ENCODE data around the gene DLG2. TPM values are rescaled to one million over a fixed set of nuclear protein-coding genes. Genes with fewer than 3 reads are reported as not detected.

The DLG2 gene
- total RNA-seq, 1 experiment from 2014 or later = 17.5 TPM

DNA sequence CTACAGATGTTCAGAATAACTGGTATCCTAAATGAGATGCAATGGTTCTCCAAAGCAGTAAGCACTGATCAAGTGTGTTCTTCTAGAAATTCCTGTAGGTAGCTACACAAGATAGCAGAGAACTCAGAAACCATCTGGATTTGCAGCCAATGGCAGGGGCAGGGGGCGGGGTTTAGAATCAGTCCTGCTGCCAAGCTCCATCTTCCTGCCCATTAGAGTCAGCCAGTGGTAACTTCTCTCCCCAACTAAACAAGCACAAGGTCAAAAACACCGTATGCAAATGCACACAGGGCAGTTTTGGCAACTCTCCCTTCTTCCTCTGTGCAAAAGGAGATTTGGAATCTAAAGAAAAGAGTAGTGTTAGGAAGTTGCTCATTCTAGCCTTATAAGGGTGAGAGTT is 2103.5 kb downstream of the DLG2 start (continued):
- TF ChIP-seq SP1 (CRISPR knock-in tag; conservative IDR thresholded peaks at IDR 0.05) (no peak), ZNF396 (CRISPR knock-in tag; IDR thresholded peaks at IDR 0.05; ENCODE audit: borderline replicate concordance) (no peak), FOXK1 (CRISPR knock-in tag; IDR thresholded peaks at IDR 0.05) (no peak), MYBL2 (CRISPR knock-in tag; IDR thresholded peaks at IDR 0.05) (no peak), CREM (CRISPR knock-in tag; IDR thresholded peaks at IDR 0.05) (no peak)

GRCh38 chr11:83522911-83523310 is 2104.2 kb downstream of the DLG2 start:
- no peak for ATAC-seq
- no peak for DNase-seq (ENCODE audit: low spot score)
- H3K4me3 Mint-ChIP-seq = no peak overlapping the region
- H3K9me3 Mint-ChIP-seq = peaks cover 11% of the 10 kb centered on the region
- ChIA-PET CTCF (interaction anchor here (0.7 to 2.2 kb wide), 6 partner anchors 11 to 295 kb away, joined by 3 to 14 read pairs (median 4); no protein-coding TSS in a partner anchor), POLR2A (no interaction called here)
- no peak overlapping the region for H3K27ac Mint-ChIP-seq
- H3K4me1 Mint-ChIP-seq = peaks cover 28% of the 10 kb centered on the region
- H3K27me3 Mint-ChIP-seq (ENCODE audit: low read depth) = no peaks in the 10 kb centered on the region
- TF ChIP-seq ZBTB21 (CRISPR knock-in tag; IDR thresholded peaks at IDR 0.05; ENCODE audit: borderline replicate concordance) (no peak), TEAD1 (CRISPR knock-in tag; IDR thresholded peaks at IDR 0.05) (no peak), ZNF671 (CRISPR knock-in tag; IDR thresholded peaks at IDR 0.05) (no peak), FOXP1 (CRISPR knock-in tag; IDR thresholded peaks at IDR 0.05; ENCODE audit: borderline replicate concordance) (no peak), ZNF121 (CRISPR knock-in tag; IDR thresholded peaks at IDR 0.05) (no peak), RELA (CRISPR knock-in tag; IDR thresholded peaks at IDR 0.05; ENCODE audit: borderline replicate concordance) (no peak), GTF2I (CRISPR knock-in tag; conservative IDR thresholded peaks at IDR 0.05) (no peak), NFYB (CRISPR knock-in tag; conservative IDR thresholded peaks at IDR 0.05; ENCODE audit: low read depth) (no peak), MYBL2 (CRISPR knock-in tag; IDR thresholded peaks at IDR 0.05) (no peak), CDX4 (CRISPR knock-in tag; IDR thresholded peaks at IDR 0.05; ENCODE audit: borderline replicate concordance) (no peak), HMGXB4 (CRISPR knock-in tag; IDR thresholded peaks at IDR 0.05) (no peak), ZNF138 (CRISPR knock-in tag; conservative IDR thresholded peaks at IDR 0.05) (no peak), MXD4 (CRISPR knock-in tag; IDR thresholded peaks at IDR 0.05; ENCODE audit: borderline replicate concordance) (no peak)
- TF ChIP-seq, protein P1, sequence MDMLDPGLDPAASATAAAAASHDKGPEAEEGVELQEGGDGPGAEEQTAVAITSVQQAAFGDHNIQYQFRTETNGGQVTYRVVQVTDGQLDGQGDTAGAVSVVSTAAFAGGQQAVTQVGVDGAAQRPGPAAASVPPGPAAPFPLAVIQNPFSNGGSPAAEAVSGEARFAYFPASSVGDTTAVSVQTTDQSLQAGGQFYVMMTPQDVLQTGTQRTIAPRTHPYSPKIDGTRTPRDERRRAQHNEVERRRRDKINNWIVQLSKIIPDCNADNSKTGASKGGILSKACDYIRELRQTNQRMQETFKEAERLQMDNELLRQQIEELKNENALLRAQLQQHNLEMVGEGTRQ (CRISPR knock-in tag; IDR thresholded peaks at IDR 0.05) = no peak
- TF ChIP-seq, protein P2, sequence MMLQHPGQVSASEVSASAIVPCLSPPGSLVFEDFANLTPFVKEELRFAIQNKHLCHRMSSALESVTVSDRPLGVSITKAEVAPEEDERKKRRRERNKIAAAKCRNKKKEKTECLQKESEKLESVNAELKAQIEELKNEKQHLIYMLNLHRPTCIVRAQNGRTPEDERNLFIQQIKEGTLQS (CRISPR knock-in tag; conservative IDR thresholded peaks at IDR 0.05) = no peak
- TF ChIP-seq, protein P3, sequence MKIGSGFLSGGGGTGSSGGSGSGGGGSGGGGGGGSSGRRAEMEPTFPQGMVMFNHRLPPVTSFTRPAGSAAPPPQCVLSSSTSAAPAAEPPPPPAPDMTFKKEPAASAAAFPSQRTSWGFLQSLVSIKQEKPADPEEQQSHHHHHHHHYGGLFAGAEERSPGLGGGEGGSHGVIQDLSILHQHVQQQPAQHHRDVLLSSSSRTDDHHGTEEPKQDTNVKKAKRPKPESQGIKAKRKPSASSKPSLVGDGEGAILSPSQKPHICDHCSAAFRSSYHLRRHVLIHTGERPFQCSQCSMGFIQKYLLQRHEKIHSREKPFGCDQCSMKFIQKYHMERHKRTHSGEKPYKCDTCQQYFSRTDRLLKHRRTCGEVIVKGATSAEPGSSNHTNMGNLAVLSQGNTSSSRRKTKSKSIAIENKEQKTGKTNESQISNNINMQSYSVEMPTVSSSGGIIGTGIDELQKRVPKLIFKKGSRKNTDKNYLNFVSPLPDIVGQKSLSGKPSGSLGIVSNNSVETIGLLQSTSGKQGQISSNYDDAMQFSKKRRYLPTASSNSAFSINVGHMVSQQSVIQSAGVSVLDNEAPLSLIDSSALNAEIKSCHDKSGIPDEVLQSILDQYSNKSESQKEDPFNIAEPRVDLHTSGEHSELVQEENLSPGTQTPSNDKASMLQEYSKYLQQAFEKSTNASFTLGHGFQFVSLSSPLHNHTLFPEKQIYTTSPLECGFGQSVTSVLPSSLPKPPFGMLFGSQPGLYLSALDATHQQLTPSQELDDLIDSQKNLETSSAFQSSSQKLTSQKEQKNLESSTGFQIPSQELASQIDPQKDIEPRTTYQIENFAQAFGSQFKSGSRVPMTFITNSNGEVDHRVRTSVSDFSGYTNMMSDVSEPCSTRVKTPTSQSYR (CRISPR knock-in tag; IDR thresholded peaks at IDR 0.05) = no peak
- H3K36me3 Mint-ChIP-seq = peaks cover 12% of the 10 kb centered on the region

Measured in WTC11 (cell line).